ENCODE data around the gene HS3ST4.

The HS3ST4 gene

GRCh38 chr16:25875956-25876598 is 184.3 kb downstream of the HS3ST4 start:
- Histone ChIP-seq H3K4me3 (no peak overlapping the region), H3K4me1 (no peaks in the 10 kb centered on the region), H4K20me1 (no peaks in the 10 kb centered on the region), H3K27me3 (no peaks in the 10 kb centered on the region), H3K9me3 (no peaks in the 10 kb centered on the region), H3K4me2 (no peak overlapping the region), H3K36me3 (no peaks in the 10 kb centered on the region), H3K27ac (no peak overlapping the region), H3K9ac (no peak overlapping the region)
- no peak for TF ChIP-seq Cebpa-rat (IDR thresholded peaks at IDR 0.05)

GRCh38 chr16:25877103-25877502 is 185.3 kb downstream of the HS3ST4 start:
- TF ChIP-seq Cebpa-rat (IDR thresholded peaks at IDR 0.05), result no peak
- Histone ChIP-seq H3K36me3 (no peaks in the 10 kb centered on the region), H3K27ac (no peak overlapping the region), H3K9me3 (no peaks in the 10 kb centered on the region), H3K4me1 (no peaks in the 10 kb centered on the region), H3K9ac (no peak overlapping the region), H3K27me3 (no peaks in the 10 kb centered on the region), H4K20me1 (no peaks in the 10 kb centered on the region), H3K4me3 (no peak overlapping the region), H3K4me2 (no peak overlapping the region)

DNA sequence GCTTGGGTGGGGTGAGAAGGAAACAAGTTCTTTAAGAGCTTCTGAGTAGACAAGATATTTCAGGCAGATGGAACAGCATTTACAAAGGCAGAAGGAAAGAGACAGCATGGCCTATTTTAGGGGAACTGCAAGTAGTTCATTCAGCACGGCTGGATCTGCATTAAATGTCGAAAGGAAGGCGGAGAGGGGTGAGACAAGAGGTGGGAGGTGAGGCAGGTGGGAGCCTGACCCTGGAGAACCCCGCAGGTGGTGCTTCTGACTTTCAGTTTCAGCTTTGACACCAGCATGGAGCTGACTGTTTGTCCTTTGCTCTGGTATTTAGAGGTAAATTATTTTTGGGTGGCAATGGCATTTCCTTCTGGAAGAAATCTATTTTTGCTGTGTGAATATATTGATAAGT is 194.8 kb downstream of the HS3ST4 start:
- Histone ChIP-seq H3K4me3 (no peak overlapping the region), H4K20me1 (no peaks in the 10 kb centered on the region), H3K9me3 (no peaks in the 10 kb centered on the region), H3K9ac (no peak overlapping the region), H3K4me2 (no peak overlapping the region), H3K36me3 (no peaks in the 10 kb centered on the region), H3K27me3 (no peaks in the 10 kb centered on the region), H3K4me1 (no peaks in the 10 kb centered on the region), H3K27ac (no peak overlapping the region)
- TF ChIP-seq Cebpa-rat (IDR thresholded peaks at IDR 0.05), result no peak

DNA sequence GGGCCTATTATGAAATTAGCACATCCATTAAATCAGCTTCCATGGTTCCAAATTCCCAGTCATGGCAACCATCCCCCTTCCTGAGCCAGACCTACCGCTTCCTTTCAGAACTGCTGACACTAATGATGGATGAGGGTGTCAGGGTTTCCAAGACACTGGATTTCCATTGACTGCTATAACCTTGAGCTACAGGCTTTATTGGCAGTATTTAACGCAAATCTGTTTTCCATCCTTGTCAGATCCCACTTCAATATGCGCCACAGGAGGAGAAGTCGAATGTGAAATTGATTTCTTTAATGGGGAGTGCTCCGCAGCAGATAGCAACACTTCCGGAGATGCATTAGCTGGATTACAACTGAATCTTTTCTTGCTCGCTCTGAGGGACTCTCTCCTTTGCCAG is 197.1 kb downstream of the HS3ST4 start:
- no peaks in the 10 kb centered on the region for H3K4me1 ChIP-seq
- TF ChIP-seq Cebpa-rat (IDR thresholded peaks at IDR 0.05), result no peak

DNA sequence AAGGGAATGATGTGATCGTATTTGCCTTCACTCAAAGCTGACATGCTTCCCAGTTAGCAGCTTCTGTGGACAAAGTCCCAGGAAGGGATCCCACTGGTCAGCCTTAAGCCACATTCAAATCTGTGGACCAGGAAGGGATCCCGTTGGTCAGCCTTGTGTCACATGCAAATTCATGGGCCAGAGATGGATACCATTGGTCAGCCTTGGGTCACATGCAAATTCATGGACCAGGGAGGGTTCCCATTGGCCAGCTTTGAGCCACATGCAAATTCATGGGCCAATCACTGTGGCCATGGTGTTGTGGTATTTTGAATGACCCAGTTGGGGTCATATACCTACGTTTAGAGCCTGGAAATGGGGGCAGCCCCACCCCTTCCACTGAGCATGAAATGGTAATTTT is 201.6 kb downstream of the HS3ST4 start:
- Histone ChIP-seq H3K27me3 (no peaks in the 10 kb centered on the region), H3K4me3 (no peak overlapping the region), H3K27ac (no peak overlapping the region), H3K36me3 (no peaks in the 10 kb centered on the region), H3K9ac (no peak overlapping the region), H3K4me1 (peaks cover 5% of the 10 kb centered on the region; the same call in 1 of the 2 replicates), H3K9me3 (no peaks in the 10 kb centered on the region), H3K4me2 (no peak overlapping the region), H4K20me1 (no peaks in the 10 kb centered on the region)
- TF ChIP-seq Cebpa-rat (IDR thresholded peaks at IDR 0.05), result no peak

More for the DNA sequence above, 197.1 kb downstream of the HS3ST4 start:
- Histone ChIP-seq H3K27me3 (no peaks in the 10 kb centered on the region), H3K4me3 (no peak overlapping the region), H3K4me2 (no peak overlapping the region), H3K27ac (no peak overlapping the region), H4K20me1 (no peaks in the 10 kb centered on the region), H3K36me3 (no peaks in the 10 kb centered on the region), H3K9ac (no peak overlapping the region), H3K9me3 (no peaks in the 10 kb centered on the region)

- no peak for TF ChIP-seq Cebpa-rat (IDR thresholded peaks at IDR 0.05)
- no peaks in the 10 kb centered on the region for H3K9me3 ChIP-seq
- H3K4me3 ChIP-seq, result no peak overlapping the region
- no peak overlapping the region for H3K9ac ChIP-seq
- no peaks in the 10 kb centered on the region for H3K36me3 ChIP-seq
- H3K4me2 ChIP-seq, result no peak overlapping the region
- no peaks in the 10 kb centered on the region for H4K20me1 ChIP-seq
- peaks cover 5% of the 10 kb centered on the region; the same call in 1 of the 2 replicates for H3K4me1 ChIP-seq
- H3K27ac ChIP-seq, result no peak overlapping the region
- H3K27me3 ChIP-seq, result no peaks in the 10 kb centered on the region
Measured at GRCh38 chr16:25894093-25894492, 202.3 kb downstream of the HS3ST4 start.

GRCh38 chr16:25895380-25895779 is 203.6 kb downstream of the HS3ST4 start:
- Histone ChIP-seq H3K27me3 (no peaks in the 10 kb centered on the region), H3K36me3 (no peaks in the 10 kb centered on the region), H3K27ac (no peak overlapping the region), H3K4me2 (no peak overlapping the region), H3K9ac (no peak overlapping the region), H3K9me3 (no peaks in the 10 kb centered on the region), H3K4me1 (peaks cover 5% of the 10 kb centered on the region; the same call in 1 of the 2 replicates), H3K4me3 (no peak overlapping the region), H4K20me1 (no peaks in the 10 kb centered on the region)
- TF ChIP-seq Cebpa-rat (IDR thresholded peaks at IDR 0.05), result no peak

GRCh38 chr16:25896411-25896810 is 204.7 kb downstream of the HS3ST4 start:
- H3K27ac ChIP-seq, result no peak overlapping the region

GRCh38 chr16:25897702-25898101 is 205.9 kb downstream of the HS3ST4 start:
- Histone ChIP-seq H3K27ac (no peak overlapping the region), H3K36me3 (no peaks in the 10 kb centered on the region), H3K4me1 (peaks cover 5% of the 10 kb centered on the region; the same call in 1 of the 2 replicates), H3K4me2 (no peak overlapping the region), H3K27me3 (no peaks in the 10 kb centered on the region), H3K9me3 (no peaks in the 10 kb centered on the region), H4K20me1 (no peaks in the 10 kb centered on the region), H3K9ac (no peak overlapping the region), H3K4me3 (no peak overlapping the region)
- TF ChIP-seq Cebpa-rat (IDR thresholded peaks at IDR 0.05), result no peak

More at GRCh38 chr16:25896411-25896810, 204.7 kb downstream of the HS3ST4 start:
- Histone ChIP-seq H3K4me2 (no peak overlapping the region), H3K4me3 (no peak overlapping the region), H3K9ac (no peak overlapping the region), H3K4me1 (peaks cover 5% of the 10 kb centered on the region; the same call in 1 of the 2 replicates), H4K20me1 (no peaks in the 10 kb centered on the region), H3K27me3 (no peaks in the 10 kb centered on the region), H3K9me3 (no peaks in the 10 kb centered on the region), H3K36me3 (no peaks in the 10 kb centered on the region)
- no peak for TF ChIP-seq Cebpa-rat (IDR thresholded peaks at IDR 0.05)

- TF ChIP-seq Cebpa-rat (IDR thresholded peaks at IDR 0.05), result no peak
- no peaks in the 10 kb centered on the region for H3K27me3 ChIP-seq
- no peak overlapping the region for H3K9ac ChIP-seq
- H3K4me2 ChIP-seq, result no peak overlapping the region
- H3K9me3 ChIP-seq, result no peaks in the 10 kb centered on the region
- H3K36me3 ChIP-seq, result no peaks in the 10 kb centered on the region
- H3K27ac ChIP-seq, result no peak overlapping the region
- no peaks in the 10 kb centered on the region for H3K4me1 ChIP-seq
- no peaks in the 10 kb centered on the region for H4K20me1 ChIP-seq
- no peak overlapping the region for H3K4me3 ChIP-seq
Measured at GRCh38 chr16:25905810-25906209, 214.1 kb downstream of the HS3ST4 start.

- Histone ChIP-seq H3K4me2 (no peak overlapping the region), H3K9ac (no peak overlapping the region), H3K27me3 (no peaks in the 10 kb centered on the region), H3K27ac (no peak overlapping the region), H3K4me1 (no peaks in the 10 kb centered on the region), H3K4me3 (no peak overlapping the region), H4K20me1 (no peaks in the 10 kb centered on the region), H3K36me3 (no peaks in the 10 kb centered on the region), H3K9me3 (no peaks in the 10 kb centered on the region)
- TF ChIP-seq Cebpa-rat (IDR thresholded peaks at IDR 0.05), result no peak
Measured at GRCh38 chr16:25910971-25911370, 219.2 kb downstream of the HS3ST4 start.

Measured in BLaER1 (cell line).